Measurements from ENCODE around the gene ABHD17C.

ABHD17C gene

GRCh38 chr15:80727596-80727995 lies 32.5 kb downstream of the ABHD17C start:
- H3K36me3 ChIP-seq (ENCODE audit: low read length) = no peaks in the 10 kb centered on the region
- H4K20me1 ChIP-seq (ENCODE audit: low read depth, low read length) = no peaks in the 10 kb centered on the region

GRCh38 chr15:80730387-80730786 lies 35.3 kb downstream of the ABHD17C start:
- Histone ChIP-seq H3K4me2 (ENCODE audit: low read depth, low read length, poor library complexity, severe bottlenecking) (no peak overlapping the region), H3F3A (ENCODE audit: insufficient read depth) (no peaks in the 10 kb centered on the region), H4K20me1 (ENCODE audit: low read depth, low read length) (no peaks in the 10 kb centered on the region), H2AFZ (ENCODE audit: low read depth, low read length, severe bottlenecking) (no peak overlapping the region), H3K27me3 (ENCODE audit: low read length) (no peaks in the 10 kb centered on the region), H3K27ac (ENCODE audit: low read depth, low read length) (no peak overlapping the region), H3K9me3 (ENCODE audit: insufficient read depth, low read length) (no peaks in the 10 kb centered on the region), H3K9ac (ENCODE audit: low read length) (no peak overlapping the region), H3K79me2 (ENCODE audit: insufficient read depth, low read length) (no peaks in the 10 kb centered on the region), H3K36me3 (ENCODE audit: low read length) (no peaks in the 10 kb centered on the region), H3K9me2 (replicated peaks; ENCODE audit: insufficient read depth, low read length) (no peaks in the 10 kb centered on the region), H3K4me3 (ENCODE audit: insufficient read depth, low read length, poor library complexity, severe bottlenecking) (no peak overlapping the region)
- TF ChIP-seq EZH2phosphoT487 (conservative IDR thresholded peaks at IDR 0.05; ENCODE audit: low read length) (no peak), CTCF (IDR thresholded peaks at IDR 0.05; ENCODE audit: insufficient read depth, low read length, poor library complexity, severe bottlenecking) (no peak)

More at GRCh38 chr15:80727596-80727995, 32.5 kb downstream of the ABHD17C start:
- Histone ChIP-seq H3K27ac (ENCODE audit: low read depth, low read length) (no peak overlapping the region), H3K27me3 (ENCODE audit: low read length) (no peaks in the 10 kb centered on the region), H3K4me3 (ENCODE audit: insufficient read depth, low read length, poor library complexity, severe bottlenecking) (no peak overlapping the region), H3K9me3 (ENCODE audit: insufficient read depth, low read length) (no peaks in the 10 kb centered on the region), H3K9ac (ENCODE audit: low read length) (no peak overlapping the region), H3K4me2 (ENCODE audit: low read depth, low read length, poor library complexity, severe bottlenecking) (no peak overlapping the region), H2AFZ (ENCODE audit: low read depth, low read length, severe bottlenecking) (no peak overlapping the region), H3K79me2 (ENCODE audit: insufficient read depth, low read length) (no peaks in the 10 kb centered on the region), H3K9me2 (replicated peaks; ENCODE audit: insufficient read depth, low read length) (no peaks in the 10 kb centered on the region), H3F3A (ENCODE audit: insufficient read depth) (no peaks in the 10 kb centered on the region)
- TF ChIP-seq CTCF (IDR thresholded peaks at IDR 0.05; ENCODE audit: insufficient read depth, low read length, poor library complexity, severe bottlenecking) (no peak), EZH2phosphoT487 (conservative IDR thresholded peaks at IDR 0.05; ENCODE audit: low read length) (no peak)

GRCh38 chr15:80730926-80731325 lies 35.8 kb downstream of the ABHD17C start:
- H3K79me2 ChIP-seq (ENCODE audit: insufficient read depth, low read length) = no peaks in the 10 kb centered on the region

More at GRCh38 chr15:80730926-80731325, 35.8 kb downstream of the ABHD17C start:
- no peak overlapping the region for H3K4me3 ChIP-seq (ENCODE audit: insufficient read depth, low read length, poor library complexity, severe bottlenecking)
- no peak overlapping the region for H3K4me2 ChIP-seq (ENCODE audit: low read depth, low read length, poor library complexity, severe bottlenecking)
- H3K9ac ChIP-seq (ENCODE audit: low read length) = no peak overlapping the region
- H3K9me3 ChIP-seq (ENCODE audit: insufficient read depth, low read length) = no peaks in the 10 kb centered on the region
- no peaks in the 10 kb centered on the region for H3F3A ChIP-seq (ENCODE audit: insufficient read depth)
- TF ChIP-seq EZH2phosphoT487 (conservative IDR thresholded peaks at IDR 0.05; ENCODE audit: low read length) = no peak
- TF ChIP-seq CTCF (IDR thresholded peaks at IDR 0.05; ENCODE audit: insufficient read depth, low read length, poor library complexity, severe bottlenecking) = no peak
- no peaks in the 10 kb centered on the region for H3K27me3 ChIP-seq (ENCODE audit: low read length)
- no peaks in the 10 kb centered on the region for H4K20me1 ChIP-seq (ENCODE audit: low read depth, low read length)
- H3K9me2 ChIP-seq (replicated peaks; ENCODE audit: insufficient read depth, low read length) = no peaks in the 10 kb centered on the region
- H3K36me3 ChIP-seq (ENCODE audit: low read length) = no peaks in the 10 kb centered on the region
- H2AFZ ChIP-seq (ENCODE audit: low read depth, low read length, severe bottlenecking) = no peak overlapping the region
- H3K27ac ChIP-seq (ENCODE audit: low read depth, low read length) = no peak overlapping the region

Data from SU-DHL-6 (cell line).